Endothelial cell of umbilical vein (primary cell): ENCODE data around the gene RNASEH1. TPM values are rescaled to one million over a fixed set of nuclear protein-coding genes. Genes with fewer than 3 reads are reported as not detected.

Experiments used
- BruUV-seq: library from RNA; stranded (reverse); fragments of 400-500 nt; replicated peaks from 2 replicates; lab custom pipeline; 2021; lab: Mats Ljungman, UMichigan
- CTCF ChIA-PET: fragments of 300-600, 350-600 bp; sonication (Branson Sonifier 250); formaldehyde crosslinking; loops from one replicate; lab custom pipeline; 2021; ENCODE audit warnings: antibody characterized with exemption, inconsistent platforms; lab: Charles Lee
- POLR2A ChIA-PET: fragments of 300-600, 350-600 bp; sonication (Branson Sonifier 250); formaldehyde crosslinking; loops from one replicate; lab custom pipeline; 2021; ENCODE audit warnings: antibody characterized with exemption, inconsistent platforms; lab: Charles Lee
- DNase-seq: peaks from one replicate; pipeline ENCODE4 v3.0.0-alpha.2; 2011; ENCODE audit warnings: low read depth, low spot score
- FAIRE-seq: peaks from 2 replicates; lab custom pipeline; 2011; peaks lifted over from hg19 to GRCh38; lab: Jason Lieb, UNC
- H2AFZ ChIP-seq: 2 replicates; pipeline ENCODE4 v1.6.0; 2012; ENCODE audit warnings: low read depth, low read length, control low read depth, inconsistent platforms
- H3K27ac ChIP-seq: 2 replicates; pipeline ENCODE4 v1.5.1; 2011; ENCODE audit warnings: low read depth, mild to moderate bottlenecking, control low read depth, low read length, moderate library complexity; ENCODE audit not compliant: insufficient read depth
- H3K27me3 ChIP-seq, 2 experiments: 2 replicates each; pipeline versions ENCODE4 v1.6.0 to v1.6.1; 2011; ENCODE audit warnings: low read length in 2 of 2, mixed read lengths in 1 of 2; ENCODE audit not compliant: control insufficient read depth in 2 of 2, insufficient read depth in 2 of 2
- H3K36me3 ChIP-seq, 2 experiments: 2 replicates in 1 of 2; 3 replicates in 1 of 2; pipeline ENCODE4 v1.5.1; 2011; ENCODE audit warnings: low read length in 2 of 2, mild to moderate bottlenecking in 1 of 2, moderate library complexity in 1 of 2; ENCODE audit not compliant: control insufficient read depth in 2 of 2, insufficient read depth in 2 of 2; ENCODE audit errors: extremely low read depth in 1 of 2
- H3K4me1 ChIP-seq: 3 replicates; pipeline ENCODE4 v1.5.1; 2011; ENCODE audit warnings: mild to moderate bottlenecking, low read length; ENCODE audit not compliant: control insufficient read depth, insufficient read depth; ENCODE audit errors: extremely low read depth
- H3K4me2 ChIP-seq: 2 replicates; pipeline ENCODE4 v1.6.1; 2011; ENCODE audit warnings: low read length, control low read depth, mixed read lengths; ENCODE audit not compliant: insufficient read depth
- H3K4me3 ChIP-seq, 3 experiments: fragments of 200-600 bp in 1 of 3; sonication (generic), shearing (Covaris generic) in 1 of 3; replicated peaks in 1 of 3; 2 replicates each; pipeline ENCODE4 v1.5.1; 2011 to 2016; ENCODE audit warnings: control low read depth in 3 of 3, low read length in 3 of 3, mild to moderate bottlenecking in 2 of 3, inconsistent platforms in 1 of 3, low read depth in 1 of 3, moderate library complexity in 1 of 3; ENCODE audit not compliant: insufficient read depth in 1 of 3
- H3K79me2 ChIP-seq: 2 replicates; pipeline ENCODE4 v1.6.0; 2012; ENCODE audit warnings: low read length, inconsistent platforms; ENCODE audit not compliant: control insufficient read depth, insufficient read depth
- H3K9ac ChIP-seq: replicated peaks from 2 replicates; pipeline ENCODE3; 2011; ENCODE audit warnings: low read length, control low read depth; ENCODE audit not compliant: insufficient read depth; ENCODE audit errors: extremely low read depth
- H3K9me1 ChIP-seq: replicated peaks from 3 replicates; pipeline ENCODE4 v1.6.0; 2011; ENCODE audit warnings: mild to moderate bottlenecking, low read length; ENCODE audit not compliant: control insufficient read depth, insufficient read depth; ENCODE audit errors: extremely low read depth
- H3K9me3 ChIP-seq: replicated peaks from 2 replicates; pipeline ENCODE4 v1.5.1; 2012; ENCODE audit warnings: low read length, inconsistent platforms; ENCODE audit not compliant: control insufficient read depth, insufficient read depth
- H4K20me1 ChIP-seq: replicated peaks from 2 replicates; pipeline ENCODE3; 2011; ENCODE audit warnings: mild to moderate bottlenecking, low read length; ENCODE audit not compliant: control insufficient read depth, insufficient read depth; ENCODE audit errors: extremely low read depth
- FOS ChIP-seq: IDR thresholded peaks from 2 replicates; pipeline ENCODE4 v1.6.1; 2011; ENCODE audit warnings: mild to moderate bottlenecking, low read length, moderate library complexity, borderline replicate concordance; ENCODE audit not compliant: insufficient read depth
- JUN ChIP-seq: IDR thresholded peaks from 2 replicates; pipeline ENCODE4 v1.6.1; 2011; ENCODE audit warnings: borderline replicate concordance, low read depth; ENCODE audit not compliant: insufficient read length, insufficient read depth
- MAX ChIP-seq: IDR thresholded peaks from 2 replicates; pipeline ENCODE4 v1.6.1; 2011; ENCODE audit not compliant: insufficient read depth, insufficient read length
- dilution Hi-C: fragments of 300-500 bp; cut with MboI; formaldehyde crosslinking; loops from one replicate; pipeline ENCODE4 v1.15.0; 2019; ENCODE audit warnings: low sequenced_read_pairs; ENCODE audit not compliant: extremely low pct_ligation_motif_present
- intact Hi-C: fragments of 100-400 bp; cut with micrococcal nuclease; formaldehyde crosslinking; loops from one replicate; pipeline ENCODE4 v1.10.0; 2022
- polyA plus RNA-seq, 4 experiments: library from polyadenylated mRNA; depleted of rRNA in 3 of 4; stranded (reverse) in 3 of 4; unstranded in 1 of 4; fragments of >200 nt; gene quantifications; 2 replicates each; pipeline versions ENCODE4 v1.2.1 to v1.2.3, GENCODE V29; 2011 to 2012; ENCODE audit warnings: missing spikeins in 1 of 4
- total RNA-seq: library from RNA; stranded (reverse); gene quantifications from 2 replicates; pipeline ENCODE4 v1.2.3, GENCODE V29; 2021

The RNASEH1 gene
- total and polyA plus RNA-seq, 2 donors (not counting 3 experiments of a cell fraction or from before 2014, with no cell fraction given): 12.8 to 30.8 TPM

GRCh38 chr2:3604991-3605961 is 47.1 kb upstream of the RNASEH1 start:
- Histone ChIP-seq H3K9ac (no peak overlapping the region), H3K4me3 (no peak overlapping the region), H2AFZ (no peak overlapping the region), H4K20me1 (no peaks in the 10 kb centered on the region), H3K4me2 (no peak overlapping the region), H3K36me3 (no peaks in the 10 kb centered on the region), H3K9me1 (no peaks in the 10 kb centered on the region), H3K4me1 (no peaks in the 10 kb centered on the region), H3K27me3 (no peaks in the 10 kb centered on the region), H3K27ac (no peak overlapping the region), H3K79me2 (no peaks in the 10 kb centered on the region), H3K9me3 (no peaks in the 10 kb centered on the region)
- ChIA-PET CTCF (no interaction called here), POLR2A (no interaction called here)
- no peak for TF ChIP-seq JUN
- peak; percentile 40 for TF ChIP-seq MAX
- dilution Hi-C loops: no loop called here
- intact Hi-C loops: no loop called here
- BruUV-seq: no TSS peak
- DNase-seq: no peak
- FAIRE-seq: no peak

GRCh38 chr2:3604207-3604877 is 46.2 kb upstream of the RNASEH1 start:
- H3K9ac ChIP-seq: no peak overlapping the region
- TF ChIP-seq FOS: no peak
- no peak for TF ChIP-seq JUN
- H3K79me2 ChIP-seq: no peaks in the 10 kb centered on the region
- no peaks in the 10 kb centered on the region for H3K4me1 ChIP-seq
- H3K4me3 ChIP-seq: no peak overlapping the region
- DNase-seq (no peak), FAIRE-seq (no peak)
- H3K4me2 ChIP-seq: no peak overlapping the region
- dilution Hi-C loops: no loop called here
- H3K27me3 ChIP-seq: no peaks in the 10 kb centered on the region
- H3K9me3 ChIP-seq: no peaks in the 10 kb centered on the region
- no peaks in the 10 kb centered on the region for H4K20me1 ChIP-seq
- H2AFZ ChIP-seq: no peak overlapping the region
- no TSS peak for BruUV-seq
- H3K9me1 ChIP-seq: no peaks in the 10 kb centered on the region
- no peak overlapping the region for H3K27ac ChIP-seq
- ChIA-PET POLR2A (no interaction called here), CTCF (no interaction called here)
- no peaks in the 10 kb centered on the region for H3K36me3 ChIP-seq
- intact Hi-C loops: no loop called here
